Suprapubic skin (tissue), 3 donors: ENCODE results near the gene HJURP.

ENCODE experiments used
- POLR2A ChIP-seq, 2 donors: fragments of 450-650 bp; IDR thresholded peaks; one replicate each; pipeline ENCODE4 v1.6.1; 2017; ENCODE audit warnings: antibody characterized with exemption in 2 of 2, mild to moderate bottlenecking in 2 of 2, moderate library complexity in 2 of 2
- TF ChIP-seq, protein P1 (sequence below), 2 donors: fragments of 200-600 bp in 1 of 2; fragments of 450-650 bp in 1 of 2; sonication (generic) in 1 of 2; IDR thresholded peaks; one replicate each; pipeline ENCODE4 v1.5.1; 2016 to 2019; ENCODE audit warnings: antibody characterized with exemption in 2 of 2, mild to moderate bottlenecking in 1 of 2, moderate library complexity in 1 of 2

DNA sequence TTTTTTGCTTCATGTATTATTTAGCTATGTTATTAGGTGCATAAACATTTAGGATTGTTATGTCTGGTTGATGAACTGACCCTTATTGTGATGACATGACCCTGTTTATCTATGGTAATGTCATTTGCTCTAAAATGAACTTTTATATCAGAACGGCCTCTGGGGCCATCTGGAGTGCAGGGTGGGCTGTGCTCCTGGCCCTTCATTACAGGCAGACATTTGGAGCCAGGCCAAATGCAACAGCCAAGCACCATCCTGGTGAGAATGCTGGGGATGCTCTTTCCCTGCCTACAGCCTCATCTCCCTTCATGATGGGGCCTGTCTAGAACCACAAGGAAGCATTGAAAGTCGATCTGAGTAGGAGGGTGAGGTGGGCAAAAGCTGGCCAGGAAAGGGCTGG lies 38.0 kb downstream of the HJURP start:
- TF ChIP-seq, protein P1, sequence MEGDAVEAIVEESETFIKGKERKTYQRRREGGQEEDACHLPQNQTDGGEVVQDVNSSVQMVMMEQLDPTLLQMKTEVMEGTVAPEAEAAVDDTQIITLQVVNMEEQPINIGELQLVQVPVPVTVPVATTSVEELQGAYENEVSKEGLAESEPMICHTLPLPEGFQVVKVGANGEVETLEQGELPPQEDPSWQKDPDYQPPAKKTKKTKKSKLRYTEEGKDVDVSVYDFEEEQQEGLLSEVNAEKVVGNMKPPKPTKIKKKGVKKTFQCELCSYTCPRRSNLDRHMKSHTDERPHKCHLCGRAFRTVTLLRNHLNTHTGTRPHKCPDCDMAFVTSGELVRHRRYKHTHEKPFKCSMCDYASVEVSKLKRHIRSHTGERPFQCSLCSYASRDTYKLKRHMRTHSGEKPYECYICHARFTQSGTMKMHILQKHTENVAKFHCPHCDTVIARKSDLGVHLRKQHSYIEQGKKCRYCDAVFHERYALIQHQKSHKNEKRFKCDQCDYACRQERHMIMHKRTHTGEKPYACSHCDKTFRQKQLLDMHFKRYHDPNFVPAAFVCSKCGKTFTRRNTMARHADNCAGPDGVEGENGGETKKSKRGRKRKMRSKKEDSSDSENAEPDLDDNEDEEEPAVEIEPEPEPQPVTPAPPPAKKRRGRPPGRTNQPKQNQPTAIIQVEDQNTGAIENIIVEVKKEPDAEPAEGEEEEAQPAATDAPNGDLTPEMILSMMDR (IDR thresholded peaks at IDR 0.05) = no peak
- no peak for TF ChIP-seq POLR2A (IDR thresholded peaks at IDR 0.05)
